ENCODE measurements around the gene LCN15.
"Not testable (repeated sequence)": the region's sequence is repeated elsewhere in the genome, so short reads cannot be mapped to it uniquely, and the experiment has no call there.

The LCN15 gene

DNA sequence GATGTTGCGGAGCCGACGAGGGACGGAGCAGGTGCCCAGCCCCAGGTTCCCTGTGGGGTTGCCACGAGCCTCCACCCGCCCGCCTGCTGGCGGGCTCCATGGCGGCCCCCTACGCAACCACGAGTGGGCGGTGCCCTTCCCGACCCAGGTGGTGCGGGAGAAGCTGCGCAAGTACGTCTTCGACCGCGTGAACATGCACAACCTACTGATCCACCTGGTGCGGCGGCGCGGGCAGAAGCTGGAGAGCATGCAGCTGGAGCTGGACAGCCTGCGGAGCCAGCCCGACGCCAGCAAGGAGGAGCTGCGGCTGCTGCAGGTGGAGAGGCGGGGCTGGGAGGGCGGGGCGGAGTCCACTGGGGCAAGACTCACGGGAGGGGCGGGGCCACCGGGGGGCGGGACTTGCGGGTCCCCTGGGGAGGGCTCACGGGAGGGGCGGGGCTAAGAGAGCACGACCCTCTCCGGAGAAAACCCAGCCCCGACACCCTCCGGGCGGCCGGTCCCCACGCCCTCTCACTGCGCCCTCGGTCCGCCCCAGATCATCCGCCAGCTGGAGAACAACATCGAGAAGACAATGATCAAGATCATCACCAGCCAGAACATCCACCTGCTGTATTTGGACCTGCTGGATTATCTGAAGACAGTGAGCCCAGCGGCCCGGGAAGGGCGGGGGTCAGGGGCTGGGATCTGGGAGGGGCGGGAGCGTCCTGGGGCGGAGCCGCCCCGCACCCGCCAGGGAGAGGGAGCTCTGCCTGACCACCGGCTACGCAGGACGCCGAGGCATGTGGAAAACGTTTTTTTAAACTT is 35.7 kb upstream of the LCN15 start:
- Mint-ChIP-seq H3K4me1 (peaks cover 15% of the 10 kb centered on the region), H3K9me3 (no peaks in the 10 kb centered on the region), H3K4me3 (peak overlapping the region; percentile 70), H3K27ac (ENCODE audit: low read depth) (no peak overlapping the region), H3K36me3 (ENCODE audit: insufficient read depth) (peaks cover 5% of the 10 kb centered on the region), H3K27me3 (no peaks in the 10 kb centered on the region)
- ATAC-seq (replicated peaks; ENCODE audit: extremely low read depth, poor library complexity, severe bottlenecking) (peak; percentile 64), DNase-seq (ENCODE audit: low spot score in 2 of 2) (peak; percentile 41 to 44)

DNA sequence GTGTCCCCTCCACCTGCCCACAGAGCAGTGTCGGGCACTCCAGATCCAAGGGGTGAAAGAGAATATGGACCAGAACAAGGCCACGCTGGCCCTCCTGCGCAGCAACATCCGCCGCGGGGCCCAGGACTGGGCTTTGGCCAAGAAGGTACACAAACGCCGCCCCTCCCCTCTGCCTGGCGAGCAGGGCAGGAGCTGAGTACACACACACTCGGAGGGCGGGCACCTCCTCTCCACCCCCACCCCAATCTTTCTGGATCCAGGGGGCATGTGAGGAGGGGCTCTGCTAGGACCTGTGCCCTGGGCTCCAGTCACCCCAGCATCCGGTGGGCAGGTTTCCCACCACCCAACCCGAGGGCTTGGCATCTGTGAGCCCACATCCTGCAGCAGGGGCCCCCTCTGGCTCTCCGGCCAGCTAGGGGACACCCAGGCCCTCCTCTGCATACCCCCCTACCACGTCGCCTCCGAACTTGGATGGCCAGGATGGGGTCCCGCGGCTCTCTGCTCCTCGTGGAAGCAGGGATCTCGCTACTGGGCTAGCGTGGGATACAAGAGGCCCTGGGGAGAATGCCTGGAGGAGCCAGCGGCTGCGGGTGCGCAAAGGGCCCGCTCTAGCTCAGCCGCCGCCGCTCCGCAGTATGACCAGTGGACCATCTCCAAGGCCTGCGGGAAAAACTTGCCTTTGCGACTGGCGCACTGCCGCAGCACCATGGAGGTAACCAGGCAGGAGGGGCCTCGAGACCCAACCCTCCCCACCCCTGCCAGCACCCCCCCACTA is 34.9 kb upstream of the LCN15 start:
- Mint-ChIP-seq H3K4me3 (peak overlapping the region; percentile 70), H3K27me3 (no peaks in the 10 kb centered on the region), H3K36me3 (ENCODE audit: insufficient read depth) (peaks cover 7% of the 10 kb centered on the region), H3K4me1 (peaks cover 15% of the 10 kb centered on the region), H3K9me3 (no peaks in the 10 kb centered on the region), H3K27ac (ENCODE audit: low read depth) (no peak overlapping the region)
- no peak for ATAC-seq (replicated peaks; ENCODE audit: extremely low read depth, poor library complexity, severe bottlenecking)
- DNase-seq (ENCODE audit: low spot score in 2 of 2), result no peak

DNA sequence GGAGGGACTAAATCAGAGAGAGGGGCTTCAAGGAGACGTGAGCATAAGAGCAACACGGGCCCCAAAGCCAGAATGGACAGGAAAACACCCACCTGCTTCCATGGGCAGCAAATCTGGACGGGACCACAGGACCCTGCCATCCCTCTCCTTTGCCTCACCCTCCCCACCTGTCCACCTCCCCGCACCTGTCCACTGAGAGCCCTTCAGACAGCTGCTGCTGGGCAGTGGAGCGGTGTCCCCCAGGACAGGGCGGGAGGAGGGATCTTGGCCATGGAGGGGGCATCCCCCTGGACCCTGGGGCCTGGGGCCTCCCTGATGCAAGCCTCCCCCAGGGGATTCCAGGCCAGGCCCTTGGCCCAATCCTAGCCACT is 34.4 kb upstream of the LCN15 start:
- Mint-ChIP-seq H3K27ac (ENCODE audit: low read depth) (no peak overlapping the region), H3K9me3 (no peaks in the 10 kb centered on the region), H3K4me1 (peaks cover 15% of the 10 kb centered on the region), H3K36me3 (ENCODE audit: insufficient read depth) (peaks cover 8% of the 10 kb centered on the region), H3K27me3 (no peaks in the 10 kb centered on the region), H3K4me3 (no peak overlapping the region)
- ATAC-seq (replicated peaks; ENCODE audit: extremely low read depth, poor library complexity, severe bottlenecking) (no peak), DNase-seq (ENCODE audit: low spot score in 2 of 2) (no peak)

DNA sequence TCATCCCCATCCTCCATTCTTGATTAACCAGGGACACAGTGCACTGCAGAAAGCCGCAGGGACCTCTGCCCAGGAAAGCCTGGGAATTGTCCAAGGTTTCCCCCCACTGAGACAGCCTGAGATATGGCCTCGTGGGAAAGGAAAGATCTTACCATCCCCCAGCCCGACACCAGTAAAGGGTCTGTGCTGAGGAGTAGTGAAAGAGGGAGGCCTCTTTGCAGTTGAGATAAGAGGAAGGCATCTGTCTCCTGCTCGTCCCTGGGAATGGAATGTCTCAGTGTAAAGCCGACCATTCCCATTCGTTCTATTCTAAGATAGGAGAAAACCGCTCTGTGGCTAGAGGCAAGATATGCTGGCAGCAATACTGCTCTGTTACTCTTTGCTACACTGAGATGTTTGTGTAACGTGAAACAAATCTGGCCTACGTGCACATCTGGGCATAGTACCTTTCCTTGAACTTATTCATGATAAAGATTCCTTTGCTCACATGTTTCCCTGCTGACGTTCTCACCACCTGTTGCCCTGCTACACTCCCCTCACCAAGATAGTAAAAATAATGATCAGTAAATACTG is 32.5 kb upstream of the LCN15 start:
- H3K36me3 Mint-ChIP-seq (ENCODE audit: insufficient read depth); DNase-seq (ENCODE audit: low spot score in 2 of 2); H3K9me3 Mint-ChIP-seq; H3K4me3 Mint-ChIP-seq; ATAC-seq (replicated peaks; ENCODE audit: extremely low read depth, poor library complexity, severe bottlenecking); H3K27ac Mint-ChIP-seq (ENCODE audit: low read depth); H3K27me3 Mint-ChIP-seq: not testable (repeated sequence)
- peaks cover 20% of the 10 kb centered on the region for H3K4me1 Mint-ChIP-seq

DNA sequence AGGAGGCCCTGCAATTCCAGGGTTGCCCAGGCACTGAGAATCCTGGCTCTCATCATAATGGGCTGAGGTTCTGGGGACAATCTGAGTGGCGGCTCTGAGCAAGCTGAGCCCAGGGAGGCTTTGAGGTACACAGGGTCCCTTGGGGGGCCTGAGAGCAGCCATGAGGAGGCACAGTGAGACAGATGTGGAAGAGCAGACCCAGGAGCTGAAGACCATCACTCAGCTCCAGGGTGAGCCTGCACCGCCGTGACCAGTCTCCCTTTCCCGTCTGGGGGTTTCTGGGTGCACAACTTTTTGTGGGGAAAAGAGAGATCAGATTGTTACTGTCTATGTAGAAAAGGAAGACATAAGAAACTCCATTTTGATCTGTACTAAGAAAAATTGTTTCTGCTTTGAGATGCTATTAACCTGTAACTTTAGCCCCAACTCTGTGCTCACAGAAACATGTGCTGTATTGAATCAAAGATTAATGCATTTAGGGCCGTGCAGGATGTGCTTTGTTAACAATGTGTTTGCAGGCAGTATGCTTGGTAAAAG is 32.0 kb upstream of the LCN15 start, which contains the start of gene CCDC183:
Gene CCDC183, plus strand, starts transcription at position 101 of the 537 bp plus-strand sequence. Its CDS starts 60 bp downstream, at position 161.
- Mint-ChIP-seq H3K4me1 (peaks cover 19% of the 10 kb centered on the region), H3K4me3 (no peak within 1 kb of the TSS)
- no peak for ATAC-seq (replicated peaks; ENCODE audit: extremely low read depth, poor library complexity, severe bottlenecking)

DNA sequence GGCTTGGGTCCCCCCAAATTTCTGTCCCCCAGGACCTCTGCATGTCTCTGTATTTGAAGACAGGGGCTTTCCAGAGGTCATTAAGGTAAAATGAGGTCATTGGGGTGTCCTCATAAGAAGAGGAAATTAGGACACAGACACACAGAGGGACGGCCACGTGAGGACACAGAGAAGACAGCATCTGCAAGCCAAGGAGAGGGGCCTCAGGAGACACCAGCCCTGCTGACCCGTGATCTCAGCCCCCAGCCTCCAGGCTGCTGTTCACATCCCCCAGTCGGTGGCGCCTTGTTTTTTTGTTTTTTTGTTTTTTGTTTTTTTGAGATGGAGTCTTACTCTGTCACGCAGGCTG is 30.7 kb upstream of the LCN15 start:
- no peaks in the 10 kb centered on the region for H3K9me3 Mint-ChIP-seq
- no peak overlapping the region for H3K4me3 Mint-ChIP-seq
- H3K27me3 Mint-ChIP-seq, result no peaks in the 10 kb centered on the region
- ATAC-seq (replicated peaks; ENCODE audit: extremely low read depth, poor library complexity, severe bottlenecking) (no peak), DNase-seq (ENCODE audit: low spot score in 2 of 2) (no peak)
- H3K36me3 Mint-ChIP-seq (ENCODE audit: insufficient read depth), result peaks cover 13% of the 10 kb centered on the region
- H3K27ac Mint-ChIP-seq (ENCODE audit: low read depth), result no peak overlapping the region
- H3K4me1 Mint-ChIP-seq, result peaks cover 7% of the 10 kb centered on the region

More for the DNA sequence above, 32.0 kb upstream of the LCN15 start, which contains the start of gene CCDC183:
- DNase-seq (ENCODE audit: low spot score in 2 of 2), result no peak
- no peaks in the 10 kb centered on the region for H3K27me3 Mint-ChIP-seq
- peaks cover 8% of the 10 kb centered on the region for H3K36me3 Mint-ChIP-seq (ENCODE audit: insufficient read depth)
- H3K9me3 Mint-ChIP-seq, result no peaks in the 10 kb centered on the region
- H3K27ac Mint-ChIP-seq (ENCODE audit: low read depth), result no peak within 1 kb of the TSS

DNA sequence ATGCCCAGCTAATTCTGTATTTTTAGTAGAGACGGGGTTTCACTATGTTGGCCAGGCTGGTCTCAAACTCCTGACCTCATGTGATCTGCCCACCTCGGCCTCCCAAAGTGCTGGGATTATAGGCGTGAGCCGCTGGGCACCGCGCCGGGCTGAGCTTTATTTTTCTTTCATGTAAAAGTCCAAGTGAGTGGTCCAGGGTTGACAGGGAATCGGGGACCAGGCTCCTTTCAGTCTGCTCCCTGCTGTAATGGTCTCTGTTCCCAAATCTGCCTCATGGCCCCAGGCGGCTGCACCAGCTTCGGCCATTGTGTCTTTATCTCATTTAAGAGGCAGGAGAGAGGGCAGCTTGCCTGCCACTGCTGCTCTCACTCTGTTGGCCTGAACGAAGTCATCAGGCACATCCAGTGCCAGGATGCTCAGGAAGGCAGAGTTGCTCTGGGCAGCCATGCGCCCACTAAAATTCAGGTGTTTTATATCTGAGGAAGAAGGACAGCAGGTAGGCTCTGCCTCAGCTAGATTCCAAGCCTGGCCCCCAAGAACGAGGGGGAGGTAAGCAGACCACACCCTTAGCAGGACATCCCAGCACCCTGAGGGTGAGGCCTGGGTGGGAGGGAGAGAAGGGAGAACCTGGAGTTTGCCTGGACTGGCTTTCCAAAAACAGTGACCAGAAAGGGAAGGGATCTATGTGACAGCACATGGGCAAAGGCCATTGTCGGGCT is 30.1 kb upstream of the LCN15 start:
- peaks cover 10% of the 10 kb centered on the region for H3K36me3 Mint-ChIP-seq (ENCODE audit: insufficient read depth)
- H3K4me3 Mint-ChIP-seq, result no peak overlapping the region

DNA sequence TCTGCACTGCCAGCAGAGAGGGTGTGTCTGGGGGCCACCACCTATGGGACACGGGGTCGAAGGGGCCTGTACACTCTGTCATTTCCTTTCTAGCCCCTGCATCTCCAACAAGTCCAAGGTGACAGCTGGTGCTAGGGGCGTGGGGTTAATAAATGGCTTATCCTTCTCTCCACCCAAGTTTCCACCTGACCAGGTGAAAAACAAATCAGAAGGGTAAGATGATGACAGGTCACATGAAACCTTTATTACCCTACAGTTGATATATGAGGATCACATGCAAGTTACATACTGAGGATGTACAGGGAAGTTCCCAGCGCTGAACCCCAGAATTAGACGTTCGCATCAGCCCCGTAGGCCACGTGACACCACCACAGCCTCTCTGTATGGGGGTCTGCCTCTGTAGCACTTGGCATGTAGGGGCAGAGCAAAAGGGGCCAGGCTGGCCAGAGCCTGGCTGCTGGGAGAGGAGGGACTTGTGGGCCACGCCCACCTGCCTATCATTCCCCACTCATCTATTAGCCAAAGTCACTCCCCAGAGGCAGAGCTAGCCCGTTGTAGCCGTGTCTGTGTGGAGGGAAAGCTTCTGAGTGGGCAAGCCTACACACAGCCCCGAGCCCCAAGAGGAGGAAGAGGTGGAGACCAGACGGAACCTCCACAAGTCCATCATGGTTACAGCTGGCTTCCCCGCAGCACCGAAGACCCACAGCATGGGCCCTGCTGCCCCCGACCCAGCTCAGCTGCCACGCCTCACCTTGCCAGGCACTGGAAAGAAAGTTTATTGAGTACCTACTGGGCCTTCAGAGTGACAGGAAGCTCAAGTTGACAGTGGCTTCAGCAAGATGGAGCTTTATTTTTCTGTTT is 29.0 kb upstream of the LCN15 start:
- Mint-ChIP-seq H3K4me3 (no peak overlapping the region), H3K36me3 (ENCODE audit: insufficient read depth) (peaks cover 9% of the 10 kb centered on the region), H3K27me3 (no peaks in the 10 kb centered on the region), H3K9me3 (no peaks in the 10 kb centered on the region), H3K4me1 (peaks cover 6% of the 10 kb centered on the region), H3K27ac (ENCODE audit: low read depth) (no peak overlapping the region)
- no peak for ATAC-seq (replicated peaks; ENCODE audit: extremely low read depth, poor library complexity, severe bottlenecking)
- no peak for DNase-seq (ENCODE audit: low spot score in 2 of 2)

More for the DNA sequence above, 30.1 kb upstream of the LCN15 start:
- Mint-ChIP-seq H3K27ac (ENCODE audit: low read depth) (no peak overlapping the region), H3K27me3 (no peaks in the 10 kb centered on the region), H3K9me3 (no peaks in the 10 kb centered on the region), H3K4me1 (peaks cover 6% of the 10 kb centered on the region)
- ATAC-seq (replicated peaks; ENCODE audit: extremely low read depth, poor library complexity, severe bottlenecking), result no peak
- DNase-seq (ENCODE audit: low spot score in 2 of 2), result no peak

DNA sequence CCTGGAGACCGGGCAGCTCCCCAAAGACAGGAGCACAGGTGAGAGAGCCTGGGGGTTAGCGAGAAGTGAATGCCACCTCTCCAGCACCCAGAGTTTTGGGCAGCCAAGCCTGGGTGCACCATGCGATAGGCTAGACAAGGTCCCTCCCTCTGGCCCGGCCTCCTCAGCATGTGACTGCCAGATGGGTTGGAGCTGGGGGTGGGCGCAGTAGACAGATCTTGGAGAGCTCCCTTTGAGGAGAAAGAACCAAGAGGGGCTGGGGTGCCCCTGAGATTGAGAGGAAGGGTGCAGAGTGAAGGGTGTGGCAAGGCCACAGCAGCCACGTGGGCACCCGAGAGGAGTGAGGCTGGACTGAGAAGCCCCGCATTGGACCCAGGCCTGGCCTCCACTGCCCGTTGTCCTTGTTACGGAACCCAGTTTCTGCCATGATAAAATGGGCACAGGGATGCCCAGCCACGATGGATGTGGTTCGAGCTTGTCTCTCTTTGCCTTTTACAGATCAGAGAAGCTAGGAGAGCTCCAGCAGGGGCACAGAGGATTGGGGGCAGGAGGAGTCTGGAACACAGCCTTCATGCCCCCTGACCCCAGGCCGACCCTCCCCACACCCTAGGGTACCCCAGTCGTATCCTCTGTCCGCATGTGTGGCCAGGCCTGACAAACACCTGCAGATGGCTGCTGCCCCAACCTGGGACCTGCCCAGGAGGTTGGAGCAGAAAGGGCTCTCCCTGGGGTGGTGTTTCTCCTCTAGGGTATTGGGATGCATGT is 28.2 kb upstream of the LCN15 start:
- no peaks in the 10 kb centered on the region for H3K27me3 Mint-ChIP-seq
- peaks cover 13% of the 10 kb centered on the region for H3K4me1 Mint-ChIP-seq
- DNase-seq (ENCODE audit: low spot score in 2 of 2), result no peak
- H3K36me3 Mint-ChIP-seq (ENCODE audit: insufficient read depth), result peaks cover 11% of the 10 kb centered on the region
- no peaks in the 10 kb centered on the region for H3K9me3 Mint-ChIP-seq
- H3K27ac Mint-ChIP-seq (ENCODE audit: low read depth), result peak overlapping the region; percentile 61
- no peak overlapping the region for H3K4me3 Mint-ChIP-seq
- ATAC-seq (replicated peaks; ENCODE audit: extremely low read depth, poor library complexity, severe bottlenecking), result no peak

DNA sequence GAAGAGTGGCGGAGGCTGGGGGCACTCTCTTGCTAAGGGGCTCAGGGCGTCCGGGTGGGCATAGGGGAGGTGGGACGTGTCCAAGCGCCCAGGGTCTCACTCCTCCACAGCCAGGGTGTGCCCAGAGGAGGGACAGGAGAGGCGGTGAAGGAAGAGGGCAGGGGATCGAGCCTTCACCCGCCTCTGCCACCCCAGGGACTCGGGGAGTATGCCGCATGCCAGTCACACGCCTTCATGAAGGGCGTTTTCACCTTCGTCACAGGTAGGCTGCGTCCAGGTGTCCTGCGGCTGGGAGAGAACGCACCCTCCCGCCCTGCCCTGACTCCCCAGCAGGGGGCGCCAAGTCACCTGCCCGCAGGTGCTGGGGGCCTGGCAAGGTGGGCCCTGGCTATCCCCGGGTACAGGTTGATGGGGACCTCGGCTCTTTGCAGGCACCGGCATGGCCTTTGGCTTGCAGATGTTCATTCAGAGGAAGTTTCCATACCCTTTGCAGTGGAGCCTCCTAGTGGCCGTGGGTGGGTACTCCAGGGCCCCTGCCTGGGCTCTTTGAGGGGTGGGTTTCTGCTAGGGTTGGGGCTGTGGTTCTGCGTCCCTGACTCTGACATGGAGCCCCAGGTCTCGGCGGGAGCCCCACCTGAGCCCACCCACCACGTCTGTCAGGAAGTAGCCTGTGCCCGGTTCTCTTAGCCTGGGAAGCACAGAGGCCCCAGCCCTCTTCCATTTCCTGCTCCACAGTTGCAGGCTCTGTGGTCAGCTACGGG is 27.4 kb upstream of the LCN15 start:
- DNase-seq (ENCODE audit: low spot score in 2 of 2) (peak; percentile 59 to 61), ATAC-seq (replicated peaks; ENCODE audit: extremely low read depth, poor library complexity, severe bottlenecking) (peak; percentile 28)

More for the DNA sequence above, 27.4 kb upstream of the LCN15 start:
- Mint-ChIP-seq H3K4me1 (peaks cover 15% of the 10 kb centered on the region), H3K4me3 (peak overlapping the region; percentile 80), H3K27ac (ENCODE audit: low read depth) (peak overlapping the region; percentile 61), H3K36me3 (ENCODE audit: insufficient read depth) (peaks cover 9% of the 10 kb centered on the region), H3K9me3 (no peaks in the 10 kb centered on the region), H3K27me3 (no peaks in the 10 kb centered on the region)

Measured in central memory CD8-positive, alpha-beta T cell (primary cell).